Astrocyte of the cerebellum (primary cell): ENCODE measurements around the gene ADARB2.

Source experiments
- DNase-seq: peaks from one replicate; pipeline ENCODE4 v3.0.0-alpha.2; 2011; ENCODE audit warnings: low read depth
- H3K4me3 ChIP-seq: 2 replicates; pipeline ENCODE4 v1.5.1; 2011; ENCODE audit warnings: mild to moderate bottlenecking, low read depth, low read length, moderate library complexity
- in situ Hi-C: cut with HindIII; loops from 2 replicates; pipeline ENCODE4 v1.10.0; 2017; ENCODE audit warnings: low sequenced_read_pairs
- TF ChIP-seq, protein P1 (sequence below): IDR thresholded peaks from 2 replicates; pipeline ENCODE4 v1.5.1; 2012; ENCODE audit warnings: low read length, low read depth, moderate library complexity, mild to moderate bottlenecking; ENCODE audit errors: missing control alignments

ADARB2 gene

DNA sequence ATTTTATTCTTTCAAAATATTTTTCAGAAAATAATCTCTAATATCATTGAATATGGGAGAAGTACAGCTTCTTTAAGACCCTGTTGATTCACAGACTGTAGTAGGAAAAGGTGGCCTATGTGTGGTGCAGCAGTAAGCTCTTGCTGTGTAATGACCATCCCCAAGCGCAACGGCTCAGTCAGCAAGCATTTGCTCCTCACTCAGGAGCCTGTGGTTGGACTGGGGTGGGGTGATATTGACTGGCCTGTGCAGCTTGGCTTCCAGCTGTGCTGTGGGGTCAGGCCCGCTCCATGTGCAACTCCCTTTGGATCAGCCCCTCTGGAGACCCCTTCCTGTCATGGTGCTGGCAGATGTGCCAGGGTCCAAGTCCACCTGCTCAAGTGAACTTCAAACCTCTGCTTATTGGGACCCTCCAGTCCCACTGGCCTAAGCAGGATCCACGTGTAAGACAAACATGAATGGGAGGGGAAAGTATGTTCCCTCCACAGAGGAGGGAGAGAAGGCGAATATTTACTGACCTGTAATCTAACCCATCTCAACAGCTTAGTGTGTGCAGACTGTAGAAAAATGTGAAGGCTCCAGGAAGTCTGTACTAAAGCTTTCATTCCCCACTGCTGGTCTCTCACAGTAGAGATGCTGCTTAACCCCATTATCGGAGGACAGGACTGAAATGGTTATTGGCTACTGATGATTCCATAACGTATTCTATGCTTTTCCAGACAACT lies 441.4 kb downstream of the ADARB2 start:
- TF ChIP-seq, protein P1, sequence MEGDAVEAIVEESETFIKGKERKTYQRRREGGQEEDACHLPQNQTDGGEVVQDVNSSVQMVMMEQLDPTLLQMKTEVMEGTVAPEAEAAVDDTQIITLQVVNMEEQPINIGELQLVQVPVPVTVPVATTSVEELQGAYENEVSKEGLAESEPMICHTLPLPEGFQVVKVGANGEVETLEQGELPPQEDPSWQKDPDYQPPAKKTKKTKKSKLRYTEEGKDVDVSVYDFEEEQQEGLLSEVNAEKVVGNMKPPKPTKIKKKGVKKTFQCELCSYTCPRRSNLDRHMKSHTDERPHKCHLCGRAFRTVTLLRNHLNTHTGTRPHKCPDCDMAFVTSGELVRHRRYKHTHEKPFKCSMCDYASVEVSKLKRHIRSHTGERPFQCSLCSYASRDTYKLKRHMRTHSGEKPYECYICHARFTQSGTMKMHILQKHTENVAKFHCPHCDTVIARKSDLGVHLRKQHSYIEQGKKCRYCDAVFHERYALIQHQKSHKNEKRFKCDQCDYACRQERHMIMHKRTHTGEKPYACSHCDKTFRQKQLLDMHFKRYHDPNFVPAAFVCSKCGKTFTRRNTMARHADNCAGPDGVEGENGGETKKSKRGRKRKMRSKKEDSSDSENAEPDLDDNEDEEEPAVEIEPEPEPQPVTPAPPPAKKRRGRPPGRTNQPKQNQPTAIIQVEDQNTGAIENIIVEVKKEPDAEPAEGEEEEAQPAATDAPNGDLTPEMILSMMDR: no peak
- in situ Hi-C loops: no loop called here
- no peak overlapping the region for H3K4me3 ChIP-seq
- DNase-seq: no peak

GRCh38 chr10:1294748-1295147 lies 442.6 kb downstream of the ADARB2 start:
- DNase-seq: no peak
- TF ChIP-seq, protein P1: no peak
- in situ Hi-C loops: no loop called here
- H3K4me3 ChIP-seq: no peak overlapping the region

- TF ChIP-seq, protein P1: no peak
- in situ Hi-C loops: no loop called here
- no peak overlapping the region for H3K4me3 ChIP-seq
- DNase-seq: no peak
Measured at GRCh38 chr10:1293636-1294435, 443.5 kb downstream of the ADARB2 start.

GRCh38 chr10:1293157-1293556 lies 444.2 kb downstream of the ADARB2 start:
- no peak overlapping the region for H3K4me3 ChIP-seq
- TF ChIP-seq, protein P1: no peak
- in situ Hi-C loops: no loop called here
- DNase-seq: no peak

DNA sequence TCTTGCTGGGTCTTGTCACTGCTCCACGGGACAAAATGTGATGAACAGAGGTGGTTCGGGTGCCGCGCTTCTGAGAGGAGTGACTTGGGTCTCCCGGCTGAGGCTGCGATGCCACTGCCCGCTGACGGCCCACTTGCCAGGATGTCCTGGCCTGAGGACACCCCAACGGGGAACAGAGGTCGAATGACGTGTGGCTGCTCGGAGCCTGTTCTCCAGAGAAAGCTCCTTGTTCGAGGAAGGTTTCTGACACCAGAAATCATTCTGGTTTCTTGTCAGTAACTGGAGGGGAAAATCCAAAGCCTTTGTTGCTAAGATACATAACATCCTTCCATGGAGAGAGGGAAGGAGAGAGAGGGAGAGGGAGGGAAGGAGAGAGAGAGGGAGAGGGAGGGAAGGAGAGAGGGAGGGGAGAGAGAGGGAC lies 444.7 kb downstream of the ADARB2 start:
- DNase-seq: no peak
- no peak overlapping the region for H3K4me3 ChIP-seq
- TF ChIP-seq, protein P1: no peak
- in situ Hi-C loops: no loop called here

DNA sequence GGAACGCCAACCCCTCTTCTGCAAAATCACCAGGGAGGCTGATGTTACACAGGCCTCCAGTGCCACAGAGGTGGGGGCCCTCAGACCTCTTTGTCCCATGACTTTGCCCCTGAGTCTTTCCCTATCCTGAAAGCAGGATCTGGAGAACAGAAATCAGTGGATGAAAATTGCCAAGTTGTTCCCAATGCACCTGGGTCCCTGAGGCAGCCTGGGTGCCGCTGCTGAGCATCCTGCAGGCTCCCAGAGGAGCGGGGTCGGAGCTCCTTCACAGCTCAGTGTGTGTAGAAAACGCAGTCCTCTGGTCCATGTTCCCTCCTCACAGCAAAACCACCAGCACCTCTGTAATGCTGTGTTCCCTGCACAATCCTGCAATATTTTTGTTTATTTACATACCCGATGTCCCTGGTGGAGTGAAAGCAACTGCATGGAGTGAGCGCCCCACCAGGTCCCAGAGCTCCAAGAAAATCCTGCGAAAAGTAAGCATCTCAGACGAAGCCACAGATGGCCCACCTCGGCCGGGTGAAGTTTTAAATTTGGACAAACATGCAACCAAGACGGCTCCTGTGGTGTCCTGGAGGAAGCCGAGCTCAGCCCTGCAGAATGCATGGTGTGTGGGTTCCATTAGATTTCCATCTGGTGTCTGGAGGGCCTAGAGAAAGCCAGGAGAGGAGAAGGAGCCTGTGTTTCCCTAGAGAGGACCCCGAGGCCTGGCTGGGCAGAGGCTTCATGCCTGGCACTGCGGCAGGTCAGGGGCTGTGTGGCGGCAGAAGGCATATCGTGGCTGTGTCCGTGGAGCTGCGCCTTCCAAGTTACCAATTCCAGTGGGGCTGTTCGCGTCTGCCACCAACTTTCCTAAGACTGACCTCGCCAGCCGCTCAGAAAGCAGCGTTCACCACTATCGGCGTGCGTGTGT lies 445.9 kb downstream of the ADARB2 start:
- no peak overlapping the region for H3K4me3 ChIP-seq
- TF ChIP-seq, protein P1: no peak
- in situ Hi-C loops: no loop called here
- no peak for DNase-seq
